Measurements from ENCODE around the gene WDCP.

DNA sequence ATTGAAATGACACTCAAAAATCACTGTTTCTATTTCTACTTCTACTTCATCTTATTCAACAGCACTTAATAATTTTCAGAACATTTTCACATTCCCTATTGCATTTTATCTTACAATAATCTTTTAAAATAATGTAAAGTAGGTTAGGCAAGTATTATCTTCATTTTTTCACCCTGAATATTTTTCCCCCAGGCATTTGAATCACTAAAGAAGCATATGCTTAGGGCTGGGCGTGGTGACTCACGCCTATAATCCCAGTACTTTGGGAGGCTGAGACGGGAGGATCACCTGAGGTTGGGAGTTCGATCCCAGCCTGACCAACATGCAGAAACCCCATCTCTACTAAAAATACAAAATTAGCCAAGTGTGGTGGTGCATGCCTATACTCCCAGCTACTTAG lies 6.7 kb downstream of the WDCP start:
- no peak for TF ChIP-seq POLR2A (IDR thresholded peaks at IDR 0.05)
- TF ChIP-seq CTCF (IDR thresholded peaks at IDR 0.05) = no peak

Measured in right lobe of liver (tissue), 4 donors.